HEK293T (cell line): ENCODE measurements around the gene ZNF343.

Experiments used
- CTCF ChIA-PET: fragments of 350-600 bp; formaldehyde crosslinking; extraction: SDS; loops from one replicate; lab custom pipeline; 2021; ENCODE audit warnings: antibody characterized with exemption, inconsistent platforms; lab: Yijun Ruan, JAX
- POLR2A ChIA-PET: fragments of 350-600 bp; formaldehyde crosslinking; extraction: SDS; loops from one replicate; lab custom pipeline; 2020; ENCODE audit warnings: antibody characterized with exemption, inconsistent platforms; lab: Yijun Ruan, JAX
- DNase-seq: peaks from one replicate; pipeline ENCODE4 v3.0.0; 2012; ENCODE audit warnings: mixed read lengths; ENCODE audit errors: extremely low spot score
- ARNT ChIP-seq: fragments of 450-650 bp; IDR thresholded peaks from 2 replicates; pipeline ENCODE4 v1.6.1; 2017; ENCODE audit warnings: mild to moderate bottlenecking
- BHLHE40 ChIP-seq: fragments of 450-650 bp; IDR thresholded peaks from 2 replicates; pipeline ENCODE4 v1.6.1; 2016; ENCODE audit warnings: mild to moderate bottlenecking, moderate library complexity, borderline replicate concordance
- CTBP1 ChIP-seq: fragments of 450-650 bp; IDR thresholded peaks from 2 replicates; pipeline ENCODE4 v1.6.1; 2016; ENCODE audit warnings: borderline replicate concordance
- ELF4 ChIP-seq: fragments of 450-650 bp; IDR thresholded peaks from 2 replicates; pipeline ENCODE4 v1.6.1; 2017; ENCODE audit warnings: antibody characterized with exemption
- FOXA1 ChIP-seq: fragments of 450-650 bp; IDR thresholded peaks from 2 replicates; pipeline ENCODE4 v1.6.1; 2016; ENCODE audit warnings: mild to moderate bottlenecking
- FOXK2 ChIP-seq: fragments of 450-650 bp; IDR thresholded peaks from 2 replicates; pipeline ENCODE4 v1.6.1; 2016; ENCODE audit warnings: mild to moderate bottlenecking
- FOXM1 ChIP-seq: fragments of 450-650 bp; IDR thresholded peaks from 2 replicates; pipeline ENCODE4 v1.6.1; 2017; ENCODE audit warnings: mild to moderate bottlenecking, borderline replicate concordance
- HDGF ChIP-seq: fragments of 450-650 bp; IDR thresholded peaks from 2 replicates; pipeline ENCODE4 v1.6.1; 2017; ENCODE audit warnings: antibody characterized with exemption, borderline replicate concordance
- L3MBTL2 ChIP-seq: fragments of 450-650 bp; conservative IDR thresholded peaks from 2 replicates; pipeline ENCODE4 v1.6.1; 2016; ENCODE audit warnings: mild to moderate bottlenecking
- LEF1 ChIP-seq: fragments of 450-650 bp; IDR thresholded peaks from 2 replicates; pipeline ENCODE4 v1.6.1; 2017; ENCODE audit warnings: mild to moderate bottlenecking, borderline replicate concordance
- NFRKB ChIP-seq: fragments of 450-650 bp; IDR thresholded peaks from 2 replicates; pipeline ENCODE4 v1.6.1; 2016; ENCODE audit warnings: mild to moderate bottlenecking, moderate library complexity
- SP1 ChIP-seq: fragments of 450-650 bp; IDR thresholded peaks from 2 replicates; pipeline ENCODE4 v1.6.1; 2017
- SUZ12 ChIP-seq: fragments of 450-650 bp; IDR thresholded peaks from 2 replicates; pipeline ENCODE4 v1.6.1; 2016; ENCODE audit warnings: mild to moderate bottlenecking
- TARDBP ChIP-seq: fragments of 450-650 bp; IDR thresholded peaks from 2 replicates; pipeline ENCODE4 v1.6.1; 2016
- ZNF384 ChIP-seq: fragments of 450-650 bp; IDR thresholded peaks from 2 replicates; pipeline ENCODE4 v1.6.1; 2016
- TF ChIP-seq, protein P1 (sequence below): fragments of 450-650 bp; IDR thresholded peaks from 2 replicates; pipeline ENCODE4 v1.6.1; 2016

ZNF343 gene

DNA sequence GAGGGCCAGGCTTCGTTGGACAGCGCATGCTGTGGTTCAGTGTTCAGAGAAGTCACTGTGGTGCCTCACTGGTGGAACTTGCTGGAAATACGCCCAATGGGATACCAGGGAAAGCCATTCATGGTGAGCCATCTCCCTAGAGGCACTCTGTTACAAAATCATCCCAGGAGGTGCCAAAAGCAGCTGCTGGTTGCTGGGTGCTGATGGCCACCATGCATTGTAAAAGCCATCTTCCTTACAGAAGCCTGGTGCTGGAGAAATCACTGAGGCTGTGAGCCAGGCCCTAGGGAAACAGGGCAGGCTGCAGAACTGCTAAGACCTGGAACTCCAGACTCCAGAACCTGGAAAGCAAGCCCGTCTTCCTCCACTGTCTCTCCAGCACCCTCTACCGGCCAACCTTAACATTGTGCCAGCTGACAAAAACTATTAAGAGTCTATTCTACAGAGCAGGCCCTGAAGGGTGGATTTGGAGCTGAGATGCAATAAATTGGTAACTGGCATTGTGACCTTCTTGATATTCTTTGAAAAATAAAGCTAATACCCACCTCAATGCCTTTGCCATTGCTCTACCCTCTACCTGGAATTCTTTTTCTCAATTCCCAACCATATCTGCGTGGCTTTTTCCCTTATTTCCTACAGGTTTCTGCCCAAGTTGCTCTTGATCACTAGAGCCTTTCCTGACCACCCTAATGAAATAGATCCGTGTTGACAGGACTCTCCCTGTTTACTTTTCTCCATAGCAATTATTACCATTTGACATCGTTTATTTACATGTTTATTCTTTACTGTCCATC is 56.6 kb downstream of the ZNF343 start:
- DNase-seq, result peak; percentile 76
- TF ChIP-seq SUZ12, result no peak
- no peak for TF ChIP-seq ELF4
- TF ChIP-seq NFRKB, result no peak
- no peak for TF ChIP-seq LEF1
- no peak for TF ChIP-seq FOXA1
- no peak for TF ChIP-seq L3MBTL2
- TF ChIP-seq SP1, result no peak
- TF ChIP-seq CTBP1, result no peak
- no peak for TF ChIP-seq ZNF384
- no peak for TF ChIP-seq FOXK2
- TF ChIP-seq ARNT, result no peak
- no peak for TF ChIP-seq TARDBP
- TF ChIP-seq HDGF, result no peak
- TF ChIP-seq, protein P1, sequence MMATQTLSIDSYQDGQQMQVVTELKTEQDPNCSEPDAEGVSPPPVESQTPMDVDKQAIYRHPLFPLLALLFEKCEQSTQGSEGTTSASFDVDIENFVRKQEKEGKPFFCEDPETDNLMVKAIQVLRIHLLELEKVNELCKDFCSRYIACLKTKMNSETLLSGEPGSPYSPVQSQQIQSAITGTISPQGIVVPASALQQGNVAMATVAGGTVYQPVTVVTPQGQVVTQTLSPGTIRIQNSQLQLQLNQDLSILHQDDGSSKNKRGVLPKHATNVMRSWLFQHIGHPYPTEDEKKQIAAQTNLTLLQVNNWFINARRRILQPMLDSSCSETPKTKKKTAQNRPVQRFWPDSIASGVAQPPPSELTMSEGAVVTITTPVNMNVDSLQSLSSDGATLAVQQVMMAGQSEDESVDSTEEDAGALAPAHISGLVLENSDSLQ, result no peak
- no peak for TF ChIP-seq FOXM1
- no peak for TF ChIP-seq BHLHE40
- ChIA-PET CTCF (interaction anchor here (0.7 to 2.3 kb wide), 9 partner anchors 16 to 279 kb away, joined by 3 to 13 read pairs (median 5); no protein-coding TSS in a partner anchor), POLR2A (interaction anchor here (1.3 kb wide), 1 partner anchor 17 kb away, joined by 3 read pairs; no protein-coding TSS in a partner anchor)

DNA sequence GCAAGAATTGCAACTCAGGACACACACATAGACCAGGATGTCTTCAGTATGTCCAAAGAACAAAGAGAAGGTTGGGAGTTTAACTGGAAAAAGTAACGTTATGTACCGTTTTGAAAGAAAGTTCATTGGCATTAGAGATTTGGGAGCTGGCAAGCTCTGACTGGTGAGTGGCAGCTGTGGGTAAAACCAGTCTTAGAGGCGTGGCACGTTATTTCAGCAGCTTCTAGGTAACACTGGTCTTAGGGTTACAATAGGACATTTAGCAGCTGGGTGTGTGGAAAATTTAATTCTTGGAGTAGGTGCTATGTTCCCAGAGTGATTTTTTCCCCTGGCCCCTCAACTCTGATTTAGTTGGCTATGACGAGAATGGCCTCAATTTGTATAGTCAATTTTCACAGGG is 57.3 kb downstream of the ZNF343 start:
- ChIA-PET POLR2A (interaction anchor here (1.3 kb wide), 1 partner anchor 18 kb away, joined by 3 read pairs; no protein-coding TSS in a partner anchor), CTCF (interaction anchor here (1.1 to 2.3 kb wide), 5 partner anchors 16 to 279 kb away, joined by 3 to 13 read pairs (median 6); no protein-coding TSS in a partner anchor)
- no peak for DNase-seq
- TF ChIP-seq FOXK2, result no peak
- TF ChIP-seq SUZ12, result no peak
- TF ChIP-seq NFRKB, result no peak
- no peak for TF ChIP-seq LEF1
- no peak for TF ChIP-seq HDGF
- no peak for TF ChIP-seq ELF4
- no peak for TF ChIP-seq TARDBP
- no peak for TF ChIP-seq FOXM1
- no peak for TF ChIP-seq SP1
- no peak for TF ChIP-seq ARNT
- no peak for TF ChIP-seq CTBP1
- TF ChIP-seq L3MBTL2, result no peak
- no peak for TF ChIP-seq FOXA1
- TF ChIP-seq, protein P1, result no peak
- TF ChIP-seq ZNF384, result no peak
- no peak for TF ChIP-seq BHLHE40

DNA sequence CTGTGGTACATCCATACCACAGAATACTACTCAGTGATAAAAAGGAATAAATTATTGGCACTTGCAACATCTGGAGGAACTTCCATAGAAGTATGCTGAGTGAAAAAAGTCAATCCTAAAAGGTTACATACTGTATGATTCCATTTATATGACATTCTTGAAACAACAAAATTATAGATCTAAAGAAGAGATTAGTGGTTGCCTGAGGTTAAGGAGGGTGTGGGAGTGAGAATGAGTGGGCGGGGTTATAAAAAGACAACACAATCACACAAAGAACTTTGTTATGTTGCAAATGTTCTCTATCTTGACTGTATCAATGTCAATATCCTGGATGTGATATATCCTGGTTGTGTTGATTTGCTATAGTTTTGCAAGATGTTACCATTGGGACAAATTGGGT is 59.3 kb downstream of the ZNF343 start:
- ChIA-PET POLR2A (no interaction called here), CTCF (no interaction called here)
- TF ChIP-seq HDGF (no peak), FOXK2 (no peak), FOXA1 (no peak)
- DNase-seq, result no peak

DNA sequence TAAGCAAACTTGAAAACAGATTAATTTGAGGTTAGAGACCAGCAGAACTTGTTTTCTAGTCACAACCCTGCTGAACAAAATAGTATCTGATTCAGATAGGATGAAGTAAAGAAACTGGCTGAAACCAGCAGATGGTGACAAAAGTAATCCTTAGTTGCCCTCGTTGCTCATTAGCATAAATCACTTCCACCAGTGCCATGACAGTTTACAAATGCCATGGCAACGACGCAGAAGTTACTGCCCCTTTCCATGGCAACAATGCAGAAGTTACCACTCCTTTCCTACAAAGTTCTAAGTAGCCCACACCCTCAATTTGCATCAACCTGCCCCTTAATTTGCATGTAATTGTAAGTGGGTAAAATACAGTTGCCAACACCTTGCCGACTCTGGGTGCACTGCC is 61.9 kb downstream of the ZNF343 start:
- ChIA-PET POLR2A (no interaction called here), CTCF (no interaction called here)
- DNase-seq, result no peak
- TF ChIP-seq NFRKB, result no peak
- TF ChIP-seq TARDBP, result no peak
- no peak for TF ChIP-seq ZNF384
- TF ChIP-seq, protein P1, result peak; percentile 59
- no peak for TF ChIP-seq LEF1
